ENCODE results near the gene INO80C. TPM values are rescaled to one million over a fixed set of nuclear protein-coding genes. Genes with fewer than 3 reads are reported as not detected.

The INO80C gene
- total RNA-seq, 5 donors from 2014 or later (not counting 1 experiment from before 2014, with no cell fraction given), result 19.3 to 29.5 (median 23.1) TPM

GRCh38 chr18:35432565-35433001, 65.2 kb downstream of the INO80C start:
- Mint-ChIP-seq H3K36me3 (no peaks in the 10 kb centered on the region), H3K27me3 (no peaks in the 10 kb centered on the region), H3K4me1 (no peaks in the 10 kb centered on the region), H3K27ac (no peak overlapping the region), H3K9me3 (peaks cover 6 to 14% (median 7%) of the 10 kb centered on the region in 3 donors), H3K4me3 (no peak overlapping the region)
- ChIA-PET CTCF (no interaction called here), POLR2A (no interaction called here)
- Histone ChIP-seq H3K36me3 (ENCODE audit: control insufficient read depth in 2 of 2, extremely low read depth in 1 of 2, insufficient read depth in 1 of 2, low read length in 1 of 2) (no peaks in the 10 kb centered on the region), H3K27me3 (replicated peaks in 1 of 2; ENCODE audit: control insufficient read depth in 2 of 2, extremely low read depth in 1 of 2, insufficient read depth in 2 of 2, low read length in 1 of 2) (peaks cover 0 to 3% of the 10 kb centered on the region in 2 experiments), H3K9me3 (no peaks in the 10 kb centered on the region), H3K4me1 (ENCODE audit: control insufficient read depth in 1 of 2, extremely low read depth in 1 of 2, insufficient read depth in 2 of 2, low read length in 2 of 2) (no peaks in the 10 kb centered on the region), H3K27ac (ENCODE audit: low read length) (no peak overlapping the region), H3K4me3 (ENCODE audit: control insufficient read depth in 1 of 2, extremely low read depth in 1 of 2, low read length in 1 of 2) (no peak overlapping the region)
- no peak for ATAC-seq (replicated peaks in 1 of 4)
- WGBS (ENCODE audit: insufficient coverage), result no CpG with 5 or more reads among the region's 1 CpG
- no peak for DNase-seq

DNA sequence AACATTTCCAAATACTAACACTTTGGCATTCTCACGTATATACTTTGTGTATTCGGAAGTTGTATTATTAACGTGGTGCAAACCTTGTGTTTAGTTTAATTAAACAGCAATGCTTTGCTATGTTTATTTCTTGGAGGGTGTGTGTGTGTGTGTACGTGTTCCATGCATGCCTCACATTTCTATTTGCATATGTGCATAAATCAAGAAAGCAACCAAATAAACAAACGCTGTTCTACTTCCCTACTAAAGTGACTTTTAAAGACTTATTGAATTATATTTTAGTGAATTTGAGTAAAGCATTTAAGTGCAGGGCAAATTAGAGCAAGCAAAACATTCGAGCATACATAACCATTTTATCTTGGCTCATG, 66.4 kb downstream of the INO80C start:
- no peak overlapping the region for H3K4me3 Mint-ChIP-seq
- no peaks in the 10 kb centered on the region for H3K27me3 Mint-ChIP-seq
- CTCF ChIA-PET, result no interaction called here
- no peaks in the 10 kb centered on the region for H3K4me1 Mint-ChIP-seq
- POLR2A ChIA-PET, result no interaction called here
- Histone ChIP-seq H3K27ac (ENCODE audit: low read length) (no peak overlapping the region), H3K9me3 (no peaks in the 10 kb centered on the region), H3K4me3 (ENCODE audit: control insufficient read depth in 1 of 2, extremely low read depth in 1 of 2, low read length in 1 of 2) (no peak overlapping the region), H3K4me1 (ENCODE audit: control insufficient read depth in 1 of 2, extremely low read depth in 1 of 2, insufficient read depth in 2 of 2, low read length in 2 of 2) (no peaks in the 10 kb centered on the region), H3K36me3 (ENCODE audit: control insufficient read depth in 2 of 2, extremely low read depth in 1 of 2, insufficient read depth in 1 of 2, low read length in 1 of 2) (no peaks in the 10 kb centered on the region), H3K27me3 (replicated peaks in 1 of 2; ENCODE audit: control insufficient read depth in 2 of 2, extremely low read depth in 1 of 2, insufficient read depth in 2 of 2, low read length in 1 of 2) (peaks cover 0 to 2% of the 10 kb centered on the region in 2 experiments)
- peaks cover 6 to 14% (median 7%) of the 10 kb centered on the region in 3 donors for H3K9me3 Mint-ChIP-seq
- no peak overlapping the region for H3K27ac Mint-ChIP-seq
- ATAC-seq (replicated peaks in 1 of 4) (no peak), DNase-seq (no peak)
- no CpG with 5 or more reads among the region's 6 CpGs for WGBS (ENCODE audit: insufficient coverage)
- no peaks in the 10 kb centered on the region for H3K36me3 Mint-ChIP-seq

DNA sequence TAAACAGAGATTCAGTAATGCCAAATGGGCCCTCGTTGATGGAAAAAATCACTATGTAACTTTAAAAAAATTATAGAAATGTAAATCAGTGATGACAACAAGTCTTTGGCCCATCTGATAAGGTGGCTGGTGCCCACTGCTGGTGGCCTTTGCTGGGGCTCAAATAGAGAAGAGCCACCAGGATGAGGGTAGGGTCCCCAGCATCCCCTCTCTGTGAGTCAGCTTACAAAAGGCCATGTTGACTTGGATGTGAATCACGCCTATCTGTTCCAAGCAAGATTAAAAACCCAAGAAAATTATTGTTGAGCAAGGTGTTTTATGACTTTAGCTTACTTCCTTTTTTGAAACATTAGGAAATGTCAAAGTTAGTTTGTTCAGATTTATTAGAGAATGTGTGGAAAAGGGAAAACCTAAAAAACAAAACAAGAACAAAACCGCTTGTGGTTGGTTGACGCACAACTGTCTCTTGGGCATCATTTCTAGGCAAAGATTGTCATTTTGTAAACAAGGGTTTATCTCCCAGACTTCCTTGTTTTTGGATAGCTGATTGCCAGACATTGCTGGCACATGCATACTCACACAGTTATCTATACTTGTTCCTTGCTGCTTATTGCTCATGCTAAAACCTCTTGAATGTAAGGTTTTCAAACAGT, 66.9 kb downstream of the INO80C start:
- CTCF ChIA-PET, result no interaction called here
- no peak overlapping the region for H3K4me3 Mint-ChIP-seq
- no peak overlapping the region for H3K27ac Mint-ChIP-seq
- H3K4me1 ChIP-seq (ENCODE audit: control insufficient read depth in 1 of 2, extremely low read depth in 1 of 2, insufficient read depth in 2 of 2, low read length in 2 of 2), result no peaks in the 10 kb centered on the region
- H3K36me3 ChIP-seq (ENCODE audit: control insufficient read depth in 2 of 2, extremely low read depth in 1 of 2, insufficient read depth in 1 of 2, low read length in 1 of 2), result no peaks in the 10 kb centered on the region
- H3K36me3 Mint-ChIP-seq, result no peaks in the 10 kb centered on the region
- no peak for DNase-seq
- no peak for ATAC-seq (replicated peaks in 1 of 4)
- 83% methylated on average over 1 of the region's 4 CpGs for WGBS (ENCODE audit: insufficient coverage)
- no peak overlapping the region for H3K4me3 ChIP-seq (ENCODE audit: control insufficient read depth in 1 of 2, extremely low read depth in 1 of 2, low read length in 1 of 2)
- H3K27me3 ChIP-seq (replicated peaks in 1 of 2; ENCODE audit: control insufficient read depth in 2 of 2, extremely low read depth in 1 of 2, insufficient read depth in 2 of 2, low read length in 1 of 2), result peaks cover 0 to 2% of the 10 kb centered on the region in 2 experiments
- H3K9me3 ChIP-seq, result no peaks in the 10 kb centered on the region
- peaks cover 5 to 11% (median 7%) of the 10 kb centered on the region in 3 donors for H3K9me3 Mint-ChIP-seq
- no peaks in the 10 kb centered on the region for H3K4me1 Mint-ChIP-seq
- H3K27ac ChIP-seq (ENCODE audit: low read length), result no peak overlapping the region
- POLR2A ChIA-PET, result no interaction called here
- no peaks in the 10 kb centered on the region for H3K27me3 Mint-ChIP-seq

GRCh38 chr18:35426786-35427185, 71.0 kb downstream of the INO80C start:
- DNase-seq (no peak), ATAC-seq (replicated peaks in 1 of 4) (no peak)
- H3K4me3 ChIP-seq (ENCODE audit: control insufficient read depth in 1 of 2, extremely low read depth in 1 of 2, low read length in 1 of 2), result no peak overlapping the region
- H3K9me3 ChIP-seq, result no peaks in the 10 kb centered on the region
- POLR2A ChIA-PET, result no interaction called here
- Mint-ChIP-seq H3K4me1 (no peaks in the 10 kb centered on the region), H3K9me3 (no peaks in the 10 kb centered on the region), H3K27me3 (peaks cover 0 to 3% of the 10 kb centered on the region in 2 donors), H3K4me3 (no peak overlapping the region), H3K36me3 (no peaks in the 10 kb centered on the region), H3K27ac (no peak overlapping the region)
- no peaks in the 10 kb centered on the region for H3K36me3 ChIP-seq (ENCODE audit: control insufficient read depth in 2 of 2, extremely low read depth in 1 of 2, insufficient read depth in 1 of 2, low read length in 1 of 2)
- H3K4me1 ChIP-seq (ENCODE audit: control insufficient read depth in 1 of 2, extremely low read depth in 1 of 2, insufficient read depth in 2 of 2, low read length in 2 of 2), result no peaks in the 10 kb centered on the region
- H3K27ac ChIP-seq (ENCODE audit: low read length), result no peak overlapping the region
- WGBS (ENCODE audit: insufficient coverage), result 80% methylated on average over 4 of the region's 5 CpGs
- CTCF ChIA-PET, result no interaction called here
- H3K27me3 ChIP-seq (replicated peaks in 1 of 2; ENCODE audit: control insufficient read depth in 2 of 2, extremely low read depth in 1 of 2, insufficient read depth in 2 of 2, low read length in 1 of 2), result peaks cover 0 to 5% of the 10 kb centered on the region in 2 experiments

DNA sequence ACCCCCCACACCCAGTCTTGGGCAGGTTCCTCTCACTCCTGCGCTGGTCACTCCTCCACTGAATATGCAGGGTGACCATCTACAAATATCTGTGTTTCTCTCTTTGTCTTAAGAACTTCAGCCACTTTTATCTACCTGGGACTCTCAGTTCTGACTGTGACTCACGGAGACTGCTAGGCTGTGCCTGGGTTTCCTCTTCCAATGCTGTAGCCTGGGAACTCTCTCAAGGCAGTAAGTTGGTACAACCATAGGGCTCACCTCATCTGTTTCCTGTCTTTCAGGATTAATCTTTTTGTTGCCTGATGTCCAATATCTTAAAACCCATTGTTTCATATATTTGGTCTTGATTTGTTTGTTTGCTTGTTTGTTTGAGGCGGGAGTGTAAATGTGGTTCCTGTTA, 73.4 kb downstream of the INO80C start:
- no peaks in the 10 kb centered on the region for H3K36me3 ChIP-seq (ENCODE audit: control insufficient read depth in 2 of 2, extremely low read depth in 1 of 2, insufficient read depth in 1 of 2, low read length in 1 of 2)
- WGBS (ENCODE audit: insufficient coverage), result 92% methylated on average over 2 of the region's 3 CpGs
- H3K4me1 ChIP-seq (ENCODE audit: control insufficient read depth in 1 of 2, extremely low read depth in 1 of 2, insufficient read depth in 2 of 2, low read length in 2 of 2), result no peaks in the 10 kb centered on the region
- no peak overlapping the region for H3K27ac ChIP-seq (ENCODE audit: low read length)
- H3K36me3 Mint-ChIP-seq, result no peaks in the 10 kb centered on the region
- no peak for ATAC-seq (replicated peaks in 1 of 4)
- H3K4me3 Mint-ChIP-seq, result no peak overlapping the region
- ChIA-PET POLR2A (no interaction called here), CTCF (no interaction called here)
- H3K4me1 Mint-ChIP-seq, result no peaks in the 10 kb centered on the region
- no peak overlapping the region for H3K27ac Mint-ChIP-seq
- H3K9me3 ChIP-seq, result no peaks in the 10 kb centered on the region
- H3K4me3 ChIP-seq (ENCODE audit: control insufficient read depth in 1 of 2, extremely low read depth in 1 of 2, low read length in 1 of 2), result no peak overlapping the region
- no peaks in the 10 kb centered on the region for H3K9me3 Mint-ChIP-seq
- no peak for DNase-seq
- peaks cover 0 to 5% of the 10 kb centered on the region in 2 experiments for H3K27me3 ChIP-seq (replicated peaks in 1 of 2; ENCODE audit: control insufficient read depth in 2 of 2, extremely low read depth in 1 of 2, insufficient read depth in 2 of 2, low read length in 1 of 2)
- peaks cover 0 to 3% of the 10 kb centered on the region in 2 donors for H3K27me3 Mint-ChIP-seq

DNA sequence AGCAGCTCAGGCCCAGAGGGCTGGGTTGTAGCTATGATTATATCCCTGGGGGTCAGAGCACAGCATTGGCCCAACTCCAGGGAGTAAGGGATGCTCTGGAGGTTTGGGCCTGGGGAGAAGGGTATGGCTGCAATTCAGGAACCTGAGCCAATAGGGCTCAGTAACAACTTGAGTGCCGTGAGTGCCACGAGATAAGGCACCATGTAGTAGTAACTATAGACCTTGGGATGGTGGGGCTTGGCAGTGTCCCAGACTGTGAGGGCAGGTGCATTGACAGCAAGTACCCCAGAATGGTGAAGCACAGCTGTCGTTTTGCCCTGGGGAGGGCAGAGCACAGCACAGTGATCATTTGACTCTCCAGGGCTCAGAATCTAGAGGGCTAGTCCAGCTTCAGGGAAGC, 75.5 kb downstream of the INO80C start:
- POLR2A ChIA-PET, result no interaction called here
- Mint-ChIP-seq H3K27ac (no peak overlapping the region), H3K4me3 (no peak overlapping the region), H3K9me3 (peaks cover 6 to 12% (median 6%) of the 10 kb centered on the region in 3 donors), H3K27me3 (peaks cover 0 to 3% of the 10 kb centered on the region in 2 donors), H3K36me3 (no peaks in the 10 kb centered on the region), H3K4me1 (no peaks in the 10 kb centered on the region)
- Histone ChIP-seq H3K9me3 (peaks cover 6% of the 10 kb centered on the region), H3K27me3 (replicated peaks in 1 of 2; ENCODE audit: control insufficient read depth in 2 of 2, extremely low read depth in 1 of 2, insufficient read depth in 2 of 2, low read length in 1 of 2) (peaks cover 0 to 5% of the 10 kb centered on the region in 2 experiments), H3K4me1 (ENCODE audit: control insufficient read depth in 1 of 2, extremely low read depth in 1 of 2, insufficient read depth in 2 of 2, low read length in 2 of 2) (no peaks in the 10 kb centered on the region), H3K36me3 (ENCODE audit: control insufficient read depth in 2 of 2, extremely low read depth in 1 of 2, insufficient read depth in 1 of 2, low read length in 1 of 2) (no peaks in the 10 kb centered on the region), H3K4me3 (ENCODE audit: control insufficient read depth in 1 of 2, extremely low read depth in 1 of 2, low read length in 1 of 2) (no peak overlapping the region), H3K27ac (ENCODE audit: low read length) (no peak overlapping the region)
- 67% methylated on average over 3 of the region's 3 CpGs for WGBS (ENCODE audit: insufficient coverage)
- DNase-seq (no peak), ATAC-seq (replicated peaks in 1 of 4) (no peak)
- CTCF ChIA-PET, result no interaction called here

- ChIA-PET CTCF (no interaction called here), POLR2A (no interaction called here)
- H3K27me3 Mint-ChIP-seq, result peaks cover 0 to 3% of the 10 kb centered on the region in 2 donors
- no peaks in the 10 kb centered on the region for H3K4me1 ChIP-seq (ENCODE audit: control insufficient read depth in 1 of 2, extremely low read depth in 1 of 2, insufficient read depth in 2 of 2, low read length in 2 of 2)
- H3K27ac Mint-ChIP-seq, result no peak overlapping the region
- H3K4me3 ChIP-seq (ENCODE audit: control insufficient read depth in 1 of 2, extremely low read depth in 1 of 2, low read length in 1 of 2), result no peak overlapping the region
- no peak overlapping the region for H3K4me3 Mint-ChIP-seq
- DNase-seq, result no peak
- H3K36me3 Mint-ChIP-seq, result no peaks in the 10 kb centered on the region
- peaks cover 0 to 3% of the 10 kb centered on the region in 2 experiments for H3K27me3 ChIP-seq (replicated peaks in 1 of 2; ENCODE audit: control insufficient read depth in 2 of 2, extremely low read depth in 1 of 2, insufficient read depth in 2 of 2, low read length in 1 of 2)
- peaks cover 6% of the 10 kb centered on the region for H3K9me3 ChIP-seq
- 100% methylated on average over 2 of the region's 4 CpGs for WGBS (ENCODE audit: insufficient coverage)
- peaks cover 10 to 17% (median 16%) of the 10 kb centered on the region in 3 donors for H3K4me1 Mint-ChIP-seq
- peaks cover 8 to 15% (median 9%) of the 10 kb centered on the region in 3 donors for H3K9me3 Mint-ChIP-seq
- no peak overlapping the region for H3K27ac ChIP-seq (ENCODE audit: low read length)
- H3K36me3 ChIP-seq (ENCODE audit: control insufficient read depth in 2 of 2, extremely low read depth in 1 of 2, insufficient read depth in 1 of 2, low read length in 1 of 2), result no peaks in the 10 kb centered on the region
- ATAC-seq (replicated peaks in 1 of 4), result no peak
These were observed 79.2 kb downstream of the INO80C start for GRCh38 chr18:35418610-35419009.

All from T-cell (primary cell).